ENCODE data around the gene COCH. TPM values are rescaled to one million over a fixed set of nuclear protein-coding genes. Genes with fewer than 3 reads are reported as not detected.

The COCH gene
- polyA plus RNA-seq (ENCODE audit: low read depth in 6 of 6): 1 to 10 TPM in 5 of 6 donors, under 1 TPM in 1; 0.56 to 7.4 (median 3.4) TPM

GRCh38 chr14:30874120-30874998 lies at the start of gene COCH:
Gene COCH (plus strand): TSS chr14:30874559. CDS start chr14:30874939, 380 bp downstream.
- DNase-seq: peak; percentile 50
- peaks cover 0 to 6% of the 10 kb centered on the region in 2 donors for H3K36me3 Mint-ChIP-seq
- peak; percentile 74 to 78 for ATAC-seq (ENCODE audit: low read depth in 2 of 2)
- H3K27me3 Mint-ChIP-seq: peaks cover 26 to 38% (median 36%) of the 10 kb centered on the region in 3 donors
- peak within 1 kb of the TSS; percentile 81 to 90 (median 86) for H3K4me3 Mint-ChIP-seq
- H3K9me3 Mint-ChIP-seq: no peaks in the 10 kb centered on the region
- H3K4me1 Mint-ChIP-seq: peaks cover 13 to 18% (median 16%) of the 10 kb centered on the region in 3 donors
- peak within 1 kb of the TSS in 3 of 6 donors; percentile 39 to 64 (median 57) for H3K27ac Mint-ChIP-seq

DNA sequence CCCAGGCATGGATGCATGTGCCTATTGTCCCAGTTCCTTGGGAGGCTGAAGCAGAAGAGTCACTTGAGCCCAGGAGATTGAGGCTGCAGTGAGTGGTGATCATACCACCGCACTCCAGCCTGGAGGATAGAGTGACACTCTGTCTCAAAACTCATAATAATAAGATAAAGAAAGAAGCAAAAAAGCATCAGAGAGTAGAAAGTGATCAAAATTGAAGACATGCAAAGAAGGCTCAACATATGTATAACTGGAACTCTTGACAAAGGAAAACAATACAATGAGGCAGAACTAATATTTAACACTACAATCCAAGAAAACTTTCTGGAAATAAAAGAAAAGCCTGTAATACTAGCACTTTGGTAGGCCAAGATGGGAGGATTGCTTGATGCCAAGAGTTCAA lies 48.3 kb upstream of the COCH start:
- Mint-ChIP-seq H3K4me3 (no peak overlapping the region), H3K27ac (no peak overlapping the region), H3K27me3 (peaks cover 8 to 12% (median 10%) of the 10 kb centered on the region in 3 donors), H3K4me1 (no peaks in the 10 kb centered on the region), H3K9me3 (peaks cover 9 to 31% (median 17%) of the 10 kb centered on the region in 7 donors), H3K36me3 (peaks cover 7 to 16% of the 10 kb centered on the region in 2 donors)
- DNase-seq: no peak
- no peak for ATAC-seq (ENCODE audit: low read depth in 2 of 2)

DNA sequence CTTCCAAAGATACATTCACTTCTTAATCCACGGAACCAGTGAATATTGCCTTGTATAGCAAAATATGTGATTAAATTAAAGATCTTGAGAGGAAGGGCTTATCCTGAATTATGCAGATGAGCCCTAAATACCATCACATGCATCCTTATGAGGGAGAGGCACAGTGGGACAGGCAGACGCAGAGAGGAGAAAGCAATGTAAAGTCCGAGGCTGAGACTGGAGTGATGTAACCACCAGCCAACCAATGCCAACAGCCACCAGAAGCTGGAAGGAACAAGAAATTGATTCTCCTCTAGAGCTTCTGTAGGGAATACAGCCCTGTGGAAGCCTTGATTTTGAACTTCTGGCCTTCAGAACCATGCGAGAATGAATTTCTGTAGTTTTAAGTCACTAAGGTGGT lies 44.5 kb upstream of the COCH start:
- ATAC-seq (ENCODE audit: low read depth in 2 of 2) (no peak), DNase-seq (no peak)
- H3K4me3 Mint-ChIP-seq: no peak overlapping the region
- H3K9me3 Mint-ChIP-seq: peaks cover 5 to 48% (median 24%) of the 10 kb centered on the region in 7 donors
- peaks cover 3 to 9% (median 4%) of the 10 kb centered on the region in 3 donors for H3K27me3 Mint-ChIP-seq
- peaks cover 2 to 18% of the 10 kb centered on the region in 2 donors for H3K36me3 Mint-ChIP-seq
- H3K4me1 Mint-ChIP-seq: no peaks in the 10 kb centered on the region
- H3K27ac Mint-ChIP-seq: no peak overlapping the region

DNA sequence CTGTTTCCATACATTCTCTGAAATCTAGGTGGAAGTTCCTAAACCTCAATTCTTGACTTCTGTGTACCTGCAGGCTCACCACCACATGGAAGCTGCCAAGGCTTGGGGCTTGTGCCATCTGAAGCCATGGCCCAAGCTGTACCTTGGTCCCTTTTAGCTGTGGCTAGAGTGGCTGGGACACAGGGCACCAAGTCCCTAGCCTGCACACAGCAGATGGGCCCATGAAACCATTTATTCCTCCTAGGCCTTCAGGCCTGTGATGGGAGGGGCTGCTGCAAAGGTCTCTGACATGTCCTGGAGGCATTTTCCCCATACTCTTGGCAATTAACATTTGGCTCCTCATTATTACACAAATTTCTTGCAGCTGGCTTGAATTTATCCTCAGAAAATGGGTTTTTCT lies 40.0 kb upstream of the COCH start:
- no peak for ATAC-seq (ENCODE audit: low read depth in 2 of 2)
- no peak for DNase-seq
- H3K36me3 Mint-ChIP-seq: peaks cover 0 to 10% of the 10 kb centered on the region in 2 donors
- H3K9me3 Mint-ChIP-seq: peaks cover 0 to 32% (median 14%) of the 10 kb centered on the region in 7 donors
- no peaks in the 10 kb centered on the region for H3K4me1 Mint-ChIP-seq
- peaks cover 0 to 3% (median 0%) of the 10 kb centered on the region in 3 donors for H3K27me3 Mint-ChIP-seq
- H3K27ac Mint-ChIP-seq: no peak overlapping the region
- H3K4me3 Mint-ChIP-seq: no peak overlapping the region

DNA sequence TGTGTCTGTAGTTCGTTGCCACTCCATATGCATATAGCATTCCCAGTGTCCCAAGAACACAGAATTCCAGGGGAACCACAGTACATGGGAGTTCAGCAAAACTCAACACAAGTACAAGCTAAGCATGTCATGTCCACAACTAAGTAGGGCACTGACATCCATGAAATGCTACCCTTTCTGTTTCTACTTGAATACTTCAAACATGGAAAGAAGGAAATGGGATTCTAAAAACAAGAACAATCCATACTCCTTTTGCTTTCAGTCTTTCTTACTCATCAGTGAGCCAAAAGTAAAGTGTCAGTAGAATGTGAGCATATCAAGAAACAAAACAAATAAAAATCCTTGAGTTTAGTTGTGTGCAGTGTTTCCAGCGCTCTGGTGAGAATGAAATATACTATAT lies 36.0 kb upstream of the COCH start:
- Mint-ChIP-seq H3K27me3 (peaks cover 0 to 4% (median 0%) of the 10 kb centered on the region in 3 donors), H3K4me3 (no peak overlapping the region), H3K9me3 (peaks cover 0 to 23% (median 14%) of the 10 kb centered on the region in 7 donors), H3K36me3 (peaks cover 0 to 10% of the 10 kb centered on the region in 2 donors), H3K4me1 (no peaks in the 10 kb centered on the region), H3K27ac (no peak overlapping the region)
- no peak for ATAC-seq (ENCODE audit: low read depth in 2 of 2)
- no peak for DNase-seq

DNA sequence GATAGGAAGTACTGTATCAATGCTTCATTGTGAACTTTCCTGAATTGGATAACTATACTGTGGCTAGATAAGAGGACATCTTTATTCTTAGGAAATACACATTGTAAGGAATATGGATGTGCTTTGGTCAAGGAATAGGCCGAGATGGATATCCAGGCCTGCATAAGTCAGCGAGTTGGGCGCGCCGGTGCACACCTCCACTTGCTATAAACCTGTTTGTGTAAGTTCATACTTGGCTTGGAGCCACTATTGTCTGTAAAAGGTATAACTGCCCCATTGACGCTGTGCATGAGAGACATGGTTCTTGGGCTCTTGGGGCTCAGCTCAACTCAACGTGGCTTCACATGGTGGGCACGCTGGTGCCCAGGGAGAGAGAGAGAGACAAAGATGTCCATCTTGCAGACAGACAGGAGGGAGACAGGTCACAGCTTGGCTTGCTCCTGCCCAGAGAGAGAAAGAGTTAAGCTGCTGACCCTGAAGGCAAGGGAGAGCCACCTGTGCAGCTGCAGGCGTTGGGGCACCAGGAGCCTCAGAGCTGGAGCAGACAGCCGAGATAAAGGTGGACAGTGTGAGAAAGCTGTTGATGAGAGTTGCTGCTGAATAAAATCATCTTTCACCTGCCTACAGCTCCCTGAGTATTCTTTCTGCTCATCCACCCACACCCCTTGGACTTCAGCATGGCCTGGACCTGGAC lies 34.1 kb upstream of the COCH start:
- no peak for ATAC-seq (ENCODE audit: low read depth in 2 of 2)
- no peaks in the 10 kb centered on the region for H3K36me3 Mint-ChIP-seq

GRCh38 chr14:30842431-30842830 lies 31.9 kb upstream of the COCH start:
- no peak for ATAC-seq (ENCODE audit: low read depth in 2 of 2)
- no peak overlapping the region for H3K27ac Mint-ChIP-seq
- H3K9me3 Mint-ChIP-seq: peaks cover 0 to 3% (median 0%) of the 10 kb centered on the region in 7 donors
- H3K27me3 Mint-ChIP-seq: peaks cover 8 to 26% (median 14%) of the 10 kb centered on the region in 3 donors
- H3K4me1 Mint-ChIP-seq: no peaks in the 10 kb centered on the region
- DNase-seq: no peak
- H3K36me3 Mint-ChIP-seq: no peaks in the 10 kb centered on the region
- H3K4me3 Mint-ChIP-seq: no peak overlapping the region

More for the DNA sequence above, 34.1 kb upstream of the COCH start:
- no peak overlapping the region for H3K27ac Mint-ChIP-seq
- H3K4me3 Mint-ChIP-seq: no peak overlapping the region
- no peaks in the 10 kb centered on the region for H3K4me1 Mint-ChIP-seq
- DNase-seq: no peak
- H3K9me3 Mint-ChIP-seq: peaks cover 0 to 8% (median 2%) of the 10 kb centered on the region in 7 donors
- H3K27me3 Mint-ChIP-seq: peaks cover 0 to 9% (median 9%) of the 10 kb centered on the region in 3 donors

GRCh38 chr14:30848449-30849240 lies 25.7 kb upstream of the COCH start:
- no peak for ATAC-seq (ENCODE audit: low read depth in 2 of 2)
- H3K27me3 Mint-ChIP-seq: peaks cover 23 to 57% (median 31%) of the 10 kb centered on the region in 3 donors
- H3K27ac Mint-ChIP-seq: no peak overlapping the region
- no peaks in the 10 kb centered on the region for H3K4me1 Mint-ChIP-seq
- peaks cover 0 to 2% (median 0%) of the 10 kb centered on the region in 7 donors for H3K9me3 Mint-ChIP-seq
- no peak overlapping the region for H3K4me3 Mint-ChIP-seq
- H3K36me3 Mint-ChIP-seq: no peaks in the 10 kb centered on the region
- no peak for DNase-seq

DNA sequence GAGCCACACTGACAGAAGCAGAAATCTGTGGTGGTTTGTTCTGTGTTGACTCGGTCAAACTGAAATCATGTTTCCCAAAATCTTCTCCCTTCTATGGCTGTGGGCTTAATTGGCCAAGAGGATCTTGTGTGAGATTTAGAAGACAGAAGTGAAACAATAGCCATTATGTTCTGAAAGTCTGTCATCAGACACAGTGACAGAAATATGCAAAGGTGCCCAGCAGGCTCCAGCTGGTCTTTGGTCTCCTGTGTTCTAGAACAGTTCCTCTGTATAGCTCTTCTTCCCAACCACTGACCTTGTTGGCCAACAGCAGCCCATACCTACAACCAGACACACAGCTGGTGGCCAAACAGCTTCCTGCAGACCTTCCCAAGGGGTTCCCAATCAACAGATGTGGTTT lies 25.0 kb upstream of the COCH start:
- H3K4me1 Mint-ChIP-seq: no peaks in the 10 kb centered on the region
- peak overlapping the region in 1 of 6 donors; percentile 36 for H3K27ac Mint-ChIP-seq
- no peak for DNase-seq
- H3K4me3 Mint-ChIP-seq: no peak overlapping the region
- no peaks in the 10 kb centered on the region for H3K9me3 Mint-ChIP-seq
- ATAC-seq (ENCODE audit: low read depth in 2 of 2): no peak
- H3K36me3 Mint-ChIP-seq: no peaks in the 10 kb centered on the region
- H3K27me3 Mint-ChIP-seq: peaks cover 25 to 54% (median 28%) of the 10 kb centered on the region in 3 donors

DNA sequence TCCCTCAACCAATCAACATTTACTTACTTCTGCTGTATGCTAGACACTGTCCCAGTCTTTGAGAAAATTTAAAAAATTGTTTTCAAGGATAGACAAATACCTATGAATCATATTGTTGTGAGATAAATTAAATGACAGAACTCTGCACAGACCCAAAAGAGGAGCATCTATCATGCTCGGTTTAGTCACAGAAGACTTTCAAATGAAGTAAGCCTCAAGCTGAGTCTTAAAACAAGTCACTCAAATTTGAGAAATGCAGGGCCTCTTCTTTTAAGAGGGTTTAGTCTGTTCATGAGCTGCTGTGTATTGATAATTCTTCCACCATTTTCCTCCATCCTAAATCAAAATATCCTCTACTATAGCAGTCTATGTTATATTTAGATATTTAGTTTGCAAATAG lies 24.4 kb upstream of the COCH start:
- ATAC-seq (ENCODE audit: low read depth in 2 of 2) (no peak), DNase-seq (no peak)
- H3K27me3 Mint-ChIP-seq: peaks cover 29 to 52% (median 30%) of the 10 kb centered on the region in 3 donors
- H3K9me3 Mint-ChIP-seq: no peaks in the 10 kb centered on the region
- H3K4me1 Mint-ChIP-seq: peaks cover 0 to 1% (median 1%) of the 10 kb centered on the region in 3 donors
- H3K36me3 Mint-ChIP-seq: no peaks in the 10 kb centered on the region
- no peak overlapping the region for H3K27ac Mint-ChIP-seq
- no peak overlapping the region for H3K4me3 Mint-ChIP-seq

DNA sequence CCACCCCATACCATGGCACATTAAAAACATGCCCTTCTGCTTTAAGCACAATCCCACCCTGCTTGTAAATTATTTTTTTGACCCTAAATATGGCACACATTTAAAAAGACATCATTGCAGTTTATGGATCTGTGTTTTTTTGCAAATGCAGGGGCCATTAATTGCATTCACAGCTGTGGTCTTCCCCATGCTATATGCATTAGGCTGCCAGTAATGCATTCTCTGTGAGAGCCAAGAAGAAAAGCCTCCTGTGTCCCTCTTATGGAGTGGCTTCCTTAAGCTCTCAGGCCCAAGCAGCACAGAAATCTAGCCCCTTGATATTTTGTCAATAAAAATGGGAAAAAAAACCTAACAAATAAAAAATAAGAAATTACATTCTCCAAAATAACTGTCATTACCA lies 20.4 kb upstream of the COCH start:
- H3K9me3 Mint-ChIP-seq: peaks cover 0 to 2% (median 0%) of the 10 kb centered on the region in 7 donors
- ATAC-seq (ENCODE audit: low read depth in 2 of 2): no peak
- no peak for DNase-seq
- H3K27ac Mint-ChIP-seq: no peak overlapping the region
- peaks cover 18 to 49% (median 27%) of the 10 kb centered on the region in 3 donors for H3K27me3 Mint-ChIP-seq
- peaks cover 0 to 4% of the 10 kb centered on the region in 2 donors for H3K36me3 Mint-ChIP-seq
- peaks cover 0 to 6% (median 6%) of the 10 kb centered on the region in 3 donors for H3K4me1 Mint-ChIP-seq
- no peak overlapping the region for H3K4me3 Mint-ChIP-seq

DNA sequence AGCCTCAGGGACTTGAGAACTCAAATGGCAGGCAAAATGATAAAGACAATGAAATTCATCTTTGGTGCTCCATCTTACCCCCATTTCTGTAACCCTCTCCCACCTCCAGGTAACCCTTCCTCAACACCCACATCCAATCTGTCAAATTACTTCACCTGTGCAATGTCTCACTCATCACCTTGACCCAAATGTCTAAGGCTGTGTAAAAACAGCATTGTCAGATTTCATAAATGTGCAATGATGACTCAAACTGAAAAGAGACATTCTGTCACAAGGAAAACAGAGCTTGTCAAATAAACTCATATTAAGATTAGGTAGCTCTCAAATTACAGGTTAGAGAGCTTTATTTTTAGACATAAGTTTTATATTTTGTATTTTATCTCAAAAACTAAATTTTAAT lies 19.9 kb upstream of the COCH start:
- H3K9me3 Mint-ChIP-seq: peaks cover 0 to 2% (median 0%) of the 10 kb centered on the region in 7 donors
- peaks cover 0 to 4% of the 10 kb centered on the region in 2 donors for H3K36me3 Mint-ChIP-seq
- peaks cover 0 to 6% (median 6%) of the 10 kb centered on the region in 3 donors for H3K4me1 Mint-ChIP-seq
- H3K27me3 Mint-ChIP-seq: peaks cover 13 to 45% (median 21%) of the 10 kb centered on the region in 3 donors
- DNase-seq (no peak), ATAC-seq (ENCODE audit: low read depth in 2 of 2) (no peak)
- H3K27ac Mint-ChIP-seq: no peak overlapping the region
- peak overlapping the region in 1 of 8 donors; percentile 16 for H3K4me3 Mint-ChIP-seq

Measured in naive B cell (primary cell).